Measurements from ENCODE around the gene PDE4B.

GRCh38 chr1:66275601-66276023 lies 482.9 kb downstream of the PDE4B start:
- TF ChIP-seq, protein P1, sequence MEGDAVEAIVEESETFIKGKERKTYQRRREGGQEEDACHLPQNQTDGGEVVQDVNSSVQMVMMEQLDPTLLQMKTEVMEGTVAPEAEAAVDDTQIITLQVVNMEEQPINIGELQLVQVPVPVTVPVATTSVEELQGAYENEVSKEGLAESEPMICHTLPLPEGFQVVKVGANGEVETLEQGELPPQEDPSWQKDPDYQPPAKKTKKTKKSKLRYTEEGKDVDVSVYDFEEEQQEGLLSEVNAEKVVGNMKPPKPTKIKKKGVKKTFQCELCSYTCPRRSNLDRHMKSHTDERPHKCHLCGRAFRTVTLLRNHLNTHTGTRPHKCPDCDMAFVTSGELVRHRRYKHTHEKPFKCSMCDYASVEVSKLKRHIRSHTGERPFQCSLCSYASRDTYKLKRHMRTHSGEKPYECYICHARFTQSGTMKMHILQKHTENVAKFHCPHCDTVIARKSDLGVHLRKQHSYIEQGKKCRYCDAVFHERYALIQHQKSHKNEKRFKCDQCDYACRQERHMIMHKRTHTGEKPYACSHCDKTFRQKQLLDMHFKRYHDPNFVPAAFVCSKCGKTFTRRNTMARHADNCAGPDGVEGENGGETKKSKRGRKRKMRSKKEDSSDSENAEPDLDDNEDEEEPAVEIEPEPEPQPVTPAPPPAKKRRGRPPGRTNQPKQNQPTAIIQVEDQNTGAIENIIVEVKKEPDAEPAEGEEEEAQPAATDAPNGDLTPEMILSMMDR (IDR thresholded peaks at IDR 0.05; ENCODE audit: insufficient read depth, low read depth, low read length): no peak
- no peak for TF ChIP-seq EZH2 (IDR thresholded peaks at IDR 0.05; ENCODE audit: insufficient read depth, low read length)
